Activated CD8-positive, alpha-beta memory T cell treated with anti-CD3 and anti-CD28 coated beads for 36 hours (primary cell): ENCODE results near the gene AANAT. TPM values are rescaled to one million over a fixed set of nuclear protein-coding genes. Genes with fewer than 3 reads are reported as not detected.

Source experiments
- CTCF ChIA-PET: fragments of 350-600 bp; sonication (Branson Sonifier 250); formaldehyde crosslinking; loops from one replicate; lab custom pipeline; 2021; ENCODE audit warnings: antibody characterized with exemption; lab: Charles Lee
- POLR2A ChIA-PET: fragments of 350-600 bp; sonication (Branson Sonifier 250); formaldehyde crosslinking; loops from one replicate; lab custom pipeline; 2021; ENCODE audit warnings: antibody characterized with exemption; lab: Charles Lee
- total RNA-seq, 2 experiments: library from RNA; stranded (reverse); gene quantifications; one replicate each; pipeline ENCODE4 v1.2.3, GENCODE V29; 2021

AANAT gene
- total RNA-seq, 2 experiments from 2014 or later, result 0.21 TPM; not detected in 1

- CTCF ChIA-PET, result interaction anchor here (0.8 to 1.6 kb wide), 5 partner anchors 9 to 48 kb away, joined by 4 read pairs; no protein-coding TSS in a partner anchor
- POLR2A ChIA-PET, result no interaction called here
Measured at GRCh38 chr17:76475302-76475701, 7.9 kb downstream of the AANAT start.

DNA sequence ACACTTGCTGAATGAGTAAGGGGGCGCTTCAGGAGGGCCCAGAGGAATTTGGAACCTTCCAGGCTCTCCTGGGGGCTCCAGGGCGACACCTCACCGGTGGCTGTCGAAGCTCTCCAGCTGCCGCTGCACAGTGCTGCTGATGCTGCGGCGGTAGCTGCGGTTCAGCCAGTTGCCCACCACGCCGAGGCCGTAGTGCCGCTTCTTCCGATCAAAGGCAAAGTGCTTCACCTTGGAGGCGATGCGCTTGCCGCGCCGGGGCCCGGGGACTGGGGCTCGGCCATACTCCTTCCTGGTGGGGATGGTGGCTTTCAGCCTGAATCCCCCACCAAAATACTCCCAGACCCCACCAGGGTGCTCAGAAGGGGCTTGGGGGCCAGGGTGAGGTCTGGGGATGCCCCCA lies 9.3 kb downstream of the AANAT start:
- CTCF ChIA-PET, result interaction anchor here (1.4 to 2.3 kb wide), 2 partner anchors 10 to 29 kb away, joined by 3 to 11 read pairs; partner anchors contain the start of gene AANAT
- POLR2A ChIA-PET, result no interaction called here

DNA sequence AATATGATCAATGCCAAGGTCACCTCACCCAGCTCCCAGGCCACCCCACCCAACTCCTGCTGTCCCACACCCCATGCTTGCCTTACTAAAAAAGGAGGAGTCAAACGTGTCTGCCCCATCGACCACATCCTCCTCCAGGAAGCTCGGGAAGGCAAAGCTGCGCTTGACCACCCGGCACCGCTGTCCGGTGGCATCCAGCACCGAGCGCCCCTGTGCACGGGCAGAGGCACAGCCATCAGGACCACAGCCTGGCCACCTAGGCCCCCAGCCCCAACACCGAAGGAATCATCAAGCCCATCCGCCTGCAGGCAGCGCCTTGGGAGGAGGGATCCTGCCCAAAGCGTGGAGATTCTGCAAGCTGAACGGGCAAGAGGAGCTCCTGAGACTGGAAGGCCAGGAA lies 10.2 kb downstream of the AANAT start:
- CTCF ChIA-PET, result interaction anchor here (1.0 to 2.3 kb wide), 3 partner anchors 11 to 28 kb away, joined by 3 to 11 read pairs (median 4); partner anchors contain the start of gene AANAT
- POLR2A ChIA-PET, result interaction anchor here (0.7 kb wide), 1 partner anchor 644 kb away, joined by 3 read pairs; no protein-coding TSS in a partner anchor

- POLR2A ChIA-PET, result no interaction called here
Measured at GRCh38 chr17:76478097-76478496, 10.7 kb downstream of the AANAT start.

DNA sequence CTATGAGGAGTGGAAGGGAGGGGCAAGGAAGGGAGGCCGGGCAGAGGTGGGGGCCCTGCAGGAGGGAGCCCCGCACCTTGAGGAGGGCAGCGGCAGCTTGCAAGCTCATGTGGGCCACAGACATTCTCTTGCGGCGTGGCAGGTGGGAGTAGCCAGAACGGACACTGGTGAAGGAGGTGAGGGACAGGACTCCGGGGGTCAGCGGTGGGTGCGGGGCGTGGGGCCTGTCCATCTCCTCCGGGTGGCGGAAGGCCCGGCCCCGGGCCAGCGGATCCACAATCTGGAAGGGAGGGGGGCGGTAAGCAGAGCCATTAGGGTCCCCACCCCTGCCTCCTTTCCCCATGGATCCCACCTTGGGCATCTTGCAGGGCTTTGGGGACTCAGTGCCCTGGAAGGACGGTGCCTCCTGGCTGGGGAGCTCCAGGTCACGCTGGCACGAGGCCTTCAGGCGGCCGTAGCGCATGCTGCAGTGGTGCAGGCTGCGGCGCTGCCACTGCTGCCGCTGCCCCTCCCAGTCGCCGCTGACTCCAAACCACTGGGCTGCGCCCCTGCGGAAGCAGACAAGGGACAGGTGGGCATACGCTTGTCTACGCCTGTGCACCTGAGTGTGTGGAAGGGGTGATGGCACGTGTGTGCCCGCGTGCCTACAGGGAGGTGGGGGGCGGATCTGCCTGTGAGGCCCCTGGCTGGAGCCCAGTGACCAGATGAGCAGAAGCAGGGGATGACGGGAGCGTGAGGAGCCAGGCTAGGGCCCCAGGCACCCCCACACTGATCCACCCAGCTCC lies 11.5 kb downstream of the AANAT start:
- ChIA-PET CTCF (interaction anchor here (0.6 to 2.3 kb wide), 2 partner anchors 12 to 139 kb away, joined by 5 to 11 read pairs; partner anchors contain the start of gene AANAT), POLR2A (no interaction called here)

More at GRCh38 chr17:76478097-76478496, 10.7 kb downstream of the AANAT start:
- CTCF ChIA-PET, result interaction anchor here (0.6 to 2.3 kb wide), 4 partner anchors 11 to 138 kb away, joined by 3 to 11 read pairs (median 4); partner anchors contain the start of gene AANAT

DNA sequence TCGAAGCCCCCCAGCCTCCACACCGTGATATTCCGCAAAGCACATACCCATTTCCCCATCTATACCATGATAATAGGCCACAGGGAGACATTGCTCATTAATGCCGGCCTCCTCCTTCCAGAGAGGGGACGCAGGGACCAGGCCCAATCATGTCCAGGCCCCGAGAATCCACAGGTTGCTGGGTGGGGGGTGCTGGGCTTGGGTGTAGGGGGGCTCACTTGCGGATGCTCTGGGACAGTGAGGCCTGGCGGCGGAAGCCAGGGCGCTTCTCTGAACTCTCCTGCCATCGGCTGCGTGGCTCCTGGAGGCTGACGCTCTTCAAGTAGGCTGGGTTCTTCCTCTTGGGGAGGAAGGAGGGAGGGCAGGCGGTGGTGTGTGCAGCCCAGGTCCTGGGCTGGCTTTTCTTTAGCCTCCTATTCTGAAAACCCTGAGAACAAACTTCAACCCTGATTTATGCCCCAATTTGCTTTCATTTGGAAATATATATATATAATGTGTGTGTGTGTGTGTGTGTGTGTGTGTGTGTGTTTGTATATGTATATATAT lies 12.2 kb downstream of the AANAT start:
- CTCF ChIA-PET, result no interaction called here
- POLR2A ChIA-PET, result no interaction called here

- ChIA-PET CTCF (interaction anchor here (1.1 kb wide), 1 partner anchor 14 kb away, joined by 4 read pairs; no protein-coding TSS in a partner anchor), POLR2A (no interaction called here)
Measured at GRCh38 chr17:76480632-76481031, 13.2 kb downstream of the AANAT start.

DNA sequence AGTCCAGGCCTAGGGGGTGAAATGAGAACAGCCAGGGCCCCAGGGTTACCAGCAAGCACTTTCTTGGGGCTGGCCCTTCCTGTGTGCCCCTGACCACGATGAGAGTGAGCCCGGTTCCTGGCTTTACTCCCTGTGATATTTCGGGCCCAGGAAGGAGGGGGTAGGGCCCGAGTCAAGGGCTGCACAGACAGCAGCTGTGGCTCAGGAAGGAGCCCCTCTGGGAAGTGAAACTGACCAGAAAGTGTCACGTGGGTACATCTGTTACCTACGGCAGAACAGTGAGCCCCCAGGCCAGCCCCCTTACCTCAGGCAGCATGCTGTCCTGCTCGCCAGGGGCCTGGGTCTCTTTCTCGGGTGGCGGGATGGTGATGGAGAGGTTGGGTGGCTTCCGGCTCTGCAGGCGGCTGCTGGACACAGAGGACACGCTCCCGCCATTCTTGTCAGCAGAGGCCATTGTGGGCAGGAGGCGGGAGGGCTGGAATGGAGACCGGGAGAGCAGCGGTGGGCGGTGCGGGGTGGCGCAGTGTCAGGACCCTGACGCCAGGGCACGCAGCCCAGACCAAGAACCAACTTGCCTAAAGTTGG lies 13.8 kb downstream of the AANAT start:
- ChIA-PET POLR2A (no interaction called here), CTCF (interaction anchor here (1.1 kb wide), 1 partner anchor 15 kb away, joined by 4 read pairs; no protein-coding TSS in a partner anchor)

DNA sequence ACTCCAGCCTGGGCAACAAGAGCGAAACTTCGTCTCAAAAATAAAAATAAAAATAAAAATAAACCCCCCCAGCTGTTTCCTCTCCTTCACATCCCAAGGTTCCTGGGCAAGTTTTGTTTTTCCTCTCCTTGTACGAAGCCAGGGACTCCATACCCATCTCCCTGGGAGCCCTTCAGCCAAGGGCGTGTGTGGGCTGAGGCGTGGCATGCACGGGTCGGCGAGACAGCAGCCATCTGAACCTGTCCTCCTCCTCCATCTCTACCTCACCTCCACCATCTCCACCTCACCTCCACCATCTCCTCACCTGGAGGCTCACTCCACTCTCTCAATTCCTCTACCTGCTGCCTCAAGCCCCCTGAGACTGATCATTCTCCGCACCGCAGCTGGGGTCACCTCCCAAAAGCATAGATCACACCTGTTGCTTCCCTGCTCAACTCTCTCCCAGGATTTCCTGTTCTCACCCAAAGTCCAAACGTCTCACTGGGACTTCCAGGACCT lies 16.9 kb downstream of the AANAT start:
- CTCF ChIA-PET, result no interaction called here
- POLR2A ChIA-PET, result no interaction called here

DNA sequence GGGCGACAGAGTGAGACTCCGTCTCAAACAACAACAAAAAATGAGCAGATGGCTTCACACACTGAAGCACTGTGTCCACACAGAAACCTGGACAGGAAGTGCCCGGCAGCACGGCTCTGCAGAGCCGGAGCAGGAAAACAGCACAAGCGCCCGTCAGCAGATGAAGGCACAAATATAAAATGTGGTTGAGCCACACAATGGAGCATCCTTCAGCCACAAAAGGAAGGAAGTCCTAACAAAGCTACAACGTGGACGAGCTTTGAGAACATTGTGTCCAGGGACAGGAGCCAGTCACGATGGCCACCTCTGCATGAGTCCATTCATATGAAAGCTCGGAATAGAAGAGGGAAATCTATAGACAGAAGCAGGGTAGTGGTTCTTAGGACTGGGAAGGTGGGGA lies 18.2 kb downstream of the AANAT start:
- POLR2A ChIA-PET, result interaction anchor here (0.6 to 1.0 kb wide), 3 partner anchors 30 to 204 kb away, joined by 4 to 11 read pairs (median 5); no protein-coding TSS in a partner anchor
- CTCF ChIA-PET, result interaction anchor here (1.2 kb wide), 1 partner anchor 12 kb away, joined by 3 read pairs; no protein-coding TSS in a partner anchor

- CTCF ChIA-PET, result interaction anchor here (1.9 kb wide), 1 partner anchor 20 kb away, joined by 5 read pairs; the partner anchor contains the start of gene AANAT
- POLR2A ChIA-PET, result no interaction called here
Measured at GRCh38 chr17:76487451-76488192, 20.2 kb downstream of the AANAT start.

GRCh38 chr17:76490112-76490710 lies 22.8 kb downstream of the AANAT start:
- CTCF ChIA-PET, result interaction anchor here (0.6 to 1.6 kb wide), 5 partner anchors 10 to 45 kb away, joined by 3 to 4 read pairs (median 3); no protein-coding TSS in a partner anchor
- POLR2A ChIA-PET, result no interaction called here

GRCh38 chr17:76491271-76492122 lies 24.1 kb downstream of the AANAT start:
- ChIA-PET CTCF (interaction anchor here (0.8 to 3.0 kb wide), 4 partner anchors 11 to 46 kb away, joined by 3 to 12 read pairs (median 4); partner anchors contain the start of gene AANAT), POLR2A (interaction anchor here (0.5 to 1.7 kb wide), 2 partner anchors 219 to 223 kb away, joined by 3 to 4 read pairs; no protein-coding TSS in a partner anchor)

GRCh38 chr17:76492123-76492988 lies 25.0 kb downstream of the AANAT start:
- CTCF ChIA-PET, result interaction anchor here (1.0 to 3.0 kb wide), 3 partner anchors 14 to 30 kb away, joined by 3 to 12 read pairs (median 6); partner anchors contain the start of gene AANAT
- POLR2A ChIA-PET, result interaction anchor here (0.5 to 1.7 kb wide), 5 partner anchors 65 to 572 kb away, joined by 3 to 10 read pairs (median 4); no protein-coding TSS in a partner anchor

- ChIA-PET CTCF (interaction anchor here (0.9 to 3.0 kb wide), 5 partner anchors 14 to 186 kb away, joined by 3 to 12 read pairs (median 5); partner anchors contain the start of gene AANAT), POLR2A (interaction anchor here (0.6 to 1.7 kb wide), 5 partner anchors 26 to 573 kb away, joined by 3 to 10 read pairs (median 4); partner anchors contain the start of gene AANAT)
Measured at GRCh38 chr17:76492989-76493501, 25.6 kb downstream of the AANAT start.
